Activated CD8-positive, alpha-beta T cell treated with anti-CD3 and anti-CD28 coated beads for 36 hours (primary cell): ENCODE measurements around the gene ROBO2. TPM values are rescaled to one million over a fixed set of nuclear protein-coding genes. Genes with fewer than 3 reads are reported as not detected.

Source experiments
- ATAC-seq: fragments of 200-7000 bp; cut with Tn5 transposase; one replicate; pipeline ENCODE4 v1.10.0; 2021; ENCODE audit warnings: mild to moderate bottlenecking, moderate library complexity
- CTCF ChIA-PET: fragments of 350-600 bp; sonication (Branson Sonifier 250); formaldehyde crosslinking; loops from one replicate; lab custom pipeline; 2021; ENCODE audit warnings: antibody characterized with exemption; lab: Charles Lee
- POLR2A ChIA-PET: fragments of 350-600 bp; sonication (Branson Sonifier 250); formaldehyde crosslinking; loops from one replicate; lab custom pipeline; 2021; ENCODE audit warnings: antibody characterized with exemption; lab: Charles Lee
- DNase-seq: peaks from one replicate; pipeline ENCODE4 v3.0.0-alpha.2; 2020
- H3K27ac Mint-ChIP-seq: one replicate; pipeline ENCODE4 v1.8.0; 2021; ENCODE audit warnings: mild to moderate bottlenecking, mixed read lengths
- H3K27me3 Mint-ChIP-seq: one replicate; pipeline ENCODE4 v1.8.0; 2021; ENCODE audit warnings: mixed read lengths
- H3K36me3 Mint-ChIP-seq: one replicate; pipeline ENCODE4 v1.8.0; 2021; ENCODE audit warnings: low read depth, mixed read lengths
- H3K4me1 Mint-ChIP-seq: one replicate; pipeline ENCODE4 v1.8.0; 2021; ENCODE audit warnings: low read depth, mixed read lengths
- H3K4me3 Mint-ChIP-seq: one replicate; pipeline ENCODE4 v1.8.0; 2021; ENCODE audit warnings: mild to moderate bottlenecking, moderate library complexity, mixed read lengths
- H3K9me3 Mint-ChIP-seq: one replicate; pipeline ENCODE4 v1.8.0; 2021; ENCODE audit warnings: mixed read lengths
- CTCF ChIP-seq: fragments of 200-600 bp; IDR thresholded peaks from one replicate; pipeline ENCODE4 v1.8.0; 2022; ENCODE audit warnings: antibody characterized with exemption, mild to moderate bottlenecking
- intact Hi-C: fragments of 100-400 bp; cut with micrococcal nuclease; formaldehyde crosslinking; loops from one replicate; pipeline ENCODE4 v1.10.0; 2022
- total RNA-seq, 2 experiments: library from RNA; stranded (reverse); gene quantifications; one replicate each; pipeline ENCODE4 v1.2.3, GENCODE V29; 2021

ROBO2 gene
- total RNA-seq, 2 experiments from 2014 or later = not detected

GRCh38 chr3:77338195-77338594, 298.3 kb downstream of the ROBO2 start:
- no peaks in the 10 kb centered on the region for H3K27me3 Mint-ChIP-seq
- H3K4me3 Mint-ChIP-seq = no peak overlapping the region
- POLR2A ChIA-PET = no interaction called here
- CTCF ChIA-PET = no interaction called here
- no peak for TF ChIP-seq CTCF
- DNase-seq (no peak), ATAC-seq (no peak)
- peaks cover 5% of the 10 kb centered on the region for H3K9me3 Mint-ChIP-seq
- H3K4me1 Mint-ChIP-seq = no peaks in the 10 kb centered on the region
- no peak overlapping the region for H3K27ac Mint-ChIP-seq
- intact Hi-C loops = no loop called here
- H3K36me3 Mint-ChIP-seq = no peaks in the 10 kb centered on the region

- Mint-ChIP-seq H3K27me3 (no peaks in the 10 kb centered on the region), H3K36me3 (no peaks in the 10 kb centered on the region), H3K9me3 (peaks cover 7% of the 10 kb centered on the region), H3K27ac (no peak overlapping the region), H3K4me1 (no peaks in the 10 kb centered on the region), H3K4me3 (no peak overlapping the region)
- DNase-seq (no peak), ATAC-seq (no peak)
- ChIA-PET POLR2A (no interaction called here), CTCF (no interaction called here)
- no peak for TF ChIP-seq CTCF
- intact Hi-C loops = no loop called here
Measured at GRCh38 chr3:77342027-77342426, 302.1 kb downstream of the ROBO2 start.

- no peaks in the 10 kb centered on the region for H3K27me3 Mint-ChIP-seq
Measured at GRCh38 chr3:77342688-77343087, 302.8 kb downstream of the ROBO2 start.

GRCh38 chr3:77345009-77345408, 305.1 kb downstream of the ROBO2 start:
- Mint-ChIP-seq H3K9me3 (peaks cover 7% of the 10 kb centered on the region), H3K36me3 (no peaks in the 10 kb centered on the region), H3K27ac (no peak overlapping the region), H3K27me3 (no peaks in the 10 kb centered on the region), H3K4me1 (no peaks in the 10 kb centered on the region), H3K4me3 (no peak overlapping the region)
- no peak for TF ChIP-seq CTCF
- ATAC-seq (no peak), DNase-seq (no peak)
- ChIA-PET CTCF (no interaction called here), POLR2A (no interaction called here)
- intact Hi-C loops = no loop called here

More at GRCh38 chr3:77342688-77343087, 302.8 kb downstream of the ROBO2 start:
- H3K4me3 Mint-ChIP-seq = no peak overlapping the region
- POLR2A ChIA-PET = no interaction called here
- no peaks in the 10 kb centered on the region for H3K4me1 Mint-ChIP-seq
- intact Hi-C loops = no loop called here
- DNase-seq (no peak), ATAC-seq (no peak)
- H3K27ac Mint-ChIP-seq = no peak overlapping the region
- CTCF ChIA-PET = interaction anchor here (1.2 kb wide), 1 partner anchor 22 kb away, joined by 4 read pairs; no protein-coding TSS in a partner anchor
- peaks cover 7% of the 10 kb centered on the region for H3K9me3 Mint-ChIP-seq
- TF ChIP-seq CTCF = no peak
- no peaks in the 10 kb centered on the region for H3K36me3 Mint-ChIP-seq

- CTCF ChIA-PET = interaction anchor here (1.5 kb wide), 1 partner anchor 1297 kb away, joined by 4 read pairs; no protein-coding TSS in a partner anchor
- no peak for TF ChIP-seq CTCF
- ATAC-seq = no peak
- Mint-ChIP-seq H3K27me3 (no peaks in the 10 kb centered on the region), H3K4me1 (no peaks in the 10 kb centered on the region), H3K27ac (no peak overlapping the region), H3K36me3 (no peaks in the 10 kb centered on the region), H3K9me3 (peaks cover 4% of the 10 kb centered on the region), H3K4me3 (no peak overlapping the region)
- intact Hi-C loops = no loop called here
- no peak for DNase-seq
- POLR2A ChIA-PET = no interaction called here
Measured at GRCh38 chr3:77348244-77348855, 308.5 kb downstream of the ROBO2 start.
